ENCODE measurements around the gene OR6S1. TPM values are rescaled to one million over a fixed set of nuclear protein-coding genes. Genes with fewer than 3 reads are reported as not detected.
"Not testable (repeated sequence)": the region's sequence is repeated elsewhere in the genome, so short reads cannot be mapped to it uniquely, and the experiment has no call there.

Gene OR6S1
- total and polyA plus RNA-seq, 2 donors (not counting 3 experiments of a cell fraction or from before 2014, with no cell fraction given), result not detected

DNA sequence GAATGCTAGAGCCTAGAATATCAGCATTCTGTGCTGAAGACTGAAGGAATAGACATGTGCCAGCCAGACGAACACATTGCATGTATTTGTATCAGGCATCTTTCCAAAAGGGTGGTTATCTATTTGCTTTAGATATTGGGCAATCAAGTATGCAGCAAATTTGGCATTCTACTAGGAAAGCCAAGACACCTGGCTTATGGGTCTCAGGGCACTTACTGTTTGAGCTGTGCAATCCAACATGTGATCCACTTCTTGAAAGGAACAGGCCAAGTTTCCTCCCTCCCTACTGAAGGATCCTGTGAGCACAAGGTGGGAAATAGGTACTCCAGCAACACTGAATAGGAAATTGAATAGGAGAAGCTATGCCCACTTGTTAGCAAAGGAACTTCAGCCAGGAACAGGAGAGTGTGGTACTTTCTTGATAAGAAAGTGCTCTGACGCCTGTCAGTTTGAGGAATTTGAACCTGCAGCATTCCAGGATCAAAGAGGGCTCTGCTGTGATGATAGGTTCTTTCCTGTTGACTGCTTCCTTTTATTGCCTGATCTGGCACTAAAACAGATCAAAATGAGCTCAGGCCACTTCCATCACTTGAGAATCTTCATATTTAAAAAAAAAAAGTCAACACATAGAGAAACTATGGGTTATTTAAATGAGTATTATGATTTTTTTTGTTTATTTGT, 20.6 kb downstream of the OR6S1 start:
- TF ChIP-seq, protein P1, sequence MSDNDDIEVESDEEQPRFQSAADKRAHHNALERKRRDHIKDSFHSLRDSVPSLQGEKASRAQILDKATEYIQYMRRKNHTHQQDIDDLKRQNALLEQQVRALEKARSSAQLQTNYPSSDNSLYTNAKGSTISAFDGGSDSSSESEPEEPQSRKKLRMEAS (IDR thresholded peaks at IDR 0.05; ENCODE audit: insufficient read depth, insufficient read length), result no peak
- TF ChIP-seq POLR2A (IDR thresholded peaks at IDR 0.05; ENCODE audit: low read depth, low read length), result no peak
- TF ChIP-seq MYC (IDR thresholded peaks at IDR 0.05; ENCODE audit: low read depth, low read length), result no peak
- TF ChIP-seq GATA2 (IDR thresholded peaks at IDR 0.05; ENCODE audit: insufficient read depth, insufficient read length, low read depth, low read length), result no peak
- TF ChIP-seq EZH2 (IDR thresholded peaks at IDR 0.05; ENCODE audit: borderline replicate concordance, low read depth, low read length, severe bottlenecking), result no peak
- TF ChIP-seq POLR2AphosphoS5 (IDR thresholded peaks at IDR 0.05; ENCODE audit: insufficient read depth, low read depth, low read length), result no peak
- TF ChIP-seq, protein P2, sequence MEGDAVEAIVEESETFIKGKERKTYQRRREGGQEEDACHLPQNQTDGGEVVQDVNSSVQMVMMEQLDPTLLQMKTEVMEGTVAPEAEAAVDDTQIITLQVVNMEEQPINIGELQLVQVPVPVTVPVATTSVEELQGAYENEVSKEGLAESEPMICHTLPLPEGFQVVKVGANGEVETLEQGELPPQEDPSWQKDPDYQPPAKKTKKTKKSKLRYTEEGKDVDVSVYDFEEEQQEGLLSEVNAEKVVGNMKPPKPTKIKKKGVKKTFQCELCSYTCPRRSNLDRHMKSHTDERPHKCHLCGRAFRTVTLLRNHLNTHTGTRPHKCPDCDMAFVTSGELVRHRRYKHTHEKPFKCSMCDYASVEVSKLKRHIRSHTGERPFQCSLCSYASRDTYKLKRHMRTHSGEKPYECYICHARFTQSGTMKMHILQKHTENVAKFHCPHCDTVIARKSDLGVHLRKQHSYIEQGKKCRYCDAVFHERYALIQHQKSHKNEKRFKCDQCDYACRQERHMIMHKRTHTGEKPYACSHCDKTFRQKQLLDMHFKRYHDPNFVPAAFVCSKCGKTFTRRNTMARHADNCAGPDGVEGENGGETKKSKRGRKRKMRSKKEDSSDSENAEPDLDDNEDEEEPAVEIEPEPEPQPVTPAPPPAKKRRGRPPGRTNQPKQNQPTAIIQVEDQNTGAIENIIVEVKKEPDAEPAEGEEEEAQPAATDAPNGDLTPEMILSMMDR (IDR thresholded peaks at IDR 0.05; ENCODE audit: extremely low read depth in 1 of 2, insufficient read depth in 1 of 2, low read depth in 1 of 2, low read length in 2 of 2), result no peak
- no peak for TF ChIP-seq JUN (IDR thresholded peaks at IDR 0.05; ENCODE audit: borderline replicate concordance, insufficient read depth, insufficient read length, low read depth)
- TF ChIP-seq FOS (IDR thresholded peaks at IDR 0.05; ENCODE audit: borderline replicate concordance, insufficient read depth, low read length), result no peak
- no peak for DNase-seq (ENCODE audit: low read depth, low spot score)
- POLR2A ChIA-PET, result no interaction called here

DNA sequence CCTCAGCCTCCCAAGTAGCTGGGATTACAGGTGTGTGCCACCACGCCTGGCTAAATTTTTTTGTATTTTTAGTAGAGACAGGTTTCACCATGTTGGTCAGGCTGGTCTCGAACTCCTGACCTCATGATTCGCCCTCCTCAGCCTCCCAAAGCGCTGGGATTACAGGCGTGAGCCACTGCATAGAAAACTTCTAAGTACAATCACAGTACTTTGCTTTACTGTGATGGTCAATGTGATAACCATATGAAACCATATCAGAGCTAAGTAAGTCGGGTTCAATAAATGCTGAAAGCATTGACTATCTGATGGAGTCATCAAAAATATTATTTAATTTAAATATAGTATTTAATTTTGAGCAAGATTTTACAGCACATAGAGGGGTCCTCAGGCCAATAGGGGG, 21.8 kb downstream of the OR6S1 start:
- H3K79me2 ChIP-seq (ENCODE audit: control insufficient read depth, insufficient read depth, low read length); DNase-seq (ENCODE audit: low read depth, low spot score); intact Hi-C loops (cut with micrococcal nuclease); H3K9ac ChIP-seq (replicated peaks; ENCODE audit: extremely low read depth, insufficient read depth, low read length); H3K4me3 ChIP-seq (replicated peaks in 1 of 3; ENCODE audit: insufficient read depth in 1 of 3, low read depth in 1 of 3, low read length in 3 of 3); H4K20me1 ChIP-seq (replicated peaks; ENCODE audit: control insufficient read depth, extremely low read depth, insufficient read depth, low read length); CTCF ChIA-PET; POLR2A ChIA-PET; H3K9me1 ChIP-seq (replicated peaks; ENCODE audit: control insufficient read depth, extremely low read depth, insufficient read depth, low read length); H3K4me1 ChIP-seq (ENCODE audit: control insufficient read depth, extremely low read depth, insufficient read depth, low read length); H3K36me3 ChIP-seq (ENCODE audit: control insufficient read depth in 2 of 2, extremely low read depth in 1 of 2, insufficient read depth in 2 of 2, low read length in 2 of 2); H3K27ac ChIP-seq (ENCODE audit: insufficient read depth, low read depth, low read length); H3K4me2 ChIP-seq (ENCODE audit: insufficient read depth, low read length); FAIRE-seq; BruUV-seq (replicated peaks); dilution Hi-C loops (cut with MboI; ENCODE audit: extremely low pct_ligation_motif_present, low sequenced_read_pairs); H3K9me3 ChIP-seq (replicated peaks; ENCODE audit: control insufficient read depth, insufficient read depth, low read length); H2AFZ ChIP-seq (ENCODE audit: low read depth, low read length); H3K27me3 ChIP-seq (ENCODE audit: control insufficient read depth in 2 of 2, insufficient read depth in 2 of 2, low read length in 2 of 2): not testable (repeated sequence)

More for the DNA sequence above, 20.6 kb downstream of the OR6S1 start:
- H3K9me1 ChIP-seq (replicated peaks; ENCODE audit: control insufficient read depth, extremely low read depth, insufficient read depth, low read length), result no peaks in the 10 kb centered on the region
- H3K4me1 ChIP-seq (ENCODE audit: control insufficient read depth, extremely low read depth, insufficient read depth, low read length), result peaks cover 8% of the 10 kb centered on the region
- intact Hi-C loops (cut with micrococcal nuclease), result no loop called here
- dilution Hi-C loops (cut with MboI; ENCODE audit: extremely low pct_ligation_motif_present, low sequenced_read_pairs), result no loop called here
- no peak overlapping the region for H3K27ac ChIP-seq (ENCODE audit: insufficient read depth, low read depth, low read length)
- no peaks in the 10 kb centered on the region for H3K79me2 ChIP-seq (ENCODE audit: control insufficient read depth, insufficient read depth, low read length)
- no peak overlapping the region for H2AFZ ChIP-seq (ENCODE audit: low read depth, low read length)
- BruUV-seq (replicated peaks), result no TSS peak
- FAIRE-seq, result no peak
- H3K9ac ChIP-seq (replicated peaks; ENCODE audit: extremely low read depth, insufficient read depth, low read length), result no peak overlapping the region
- peaks cover 4 to 5% of the 10 kb centered on the region in 2 experiments for H3K27me3 ChIP-seq (ENCODE audit: control insufficient read depth in 2 of 2, insufficient read depth in 2 of 2, low read length in 2 of 2)
- H3K4me3 ChIP-seq (replicated peaks in 1 of 3; ENCODE audit: insufficient read depth in 1 of 3, low read depth in 1 of 3, low read length in 3 of 3), result no peak overlapping the region
- no peak overlapping the region for H3K4me2 ChIP-seq (ENCODE audit: insufficient read depth, low read length)
- no peaks in the 10 kb centered on the region for H3K36me3 ChIP-seq (ENCODE audit: control insufficient read depth in 2 of 2, extremely low read depth in 1 of 2, insufficient read depth in 2 of 2, low read length in 2 of 2)
- CTCF ChIA-PET, result interaction anchor here (1.3 to 3.4 kb wide), 3 partner anchors 8 to 70 kb away, joined by 4 to 17 read pairs (median 5); no protein-coding TSS in a partner anchor
- H3K9me3 ChIP-seq (replicated peaks; ENCODE audit: control insufficient read depth, insufficient read depth, low read length), result no peaks in the 10 kb centered on the region
- no peaks in the 10 kb centered on the region for H4K20me1 ChIP-seq (replicated peaks; ENCODE audit: control insufficient read depth, extremely low read depth, insufficient read depth, low read length)
